ENCODE measurements around the gene PIGN. TPM values are rescaled to one million over a fixed set of nuclear protein-coding genes. Genes with fewer than 3 reads are reported as not detected.

The PIGN gene
- polyA plus RNA-seq, 3 donors: 4.1 to 14.7 (median 14.6) TPM

DNA sequence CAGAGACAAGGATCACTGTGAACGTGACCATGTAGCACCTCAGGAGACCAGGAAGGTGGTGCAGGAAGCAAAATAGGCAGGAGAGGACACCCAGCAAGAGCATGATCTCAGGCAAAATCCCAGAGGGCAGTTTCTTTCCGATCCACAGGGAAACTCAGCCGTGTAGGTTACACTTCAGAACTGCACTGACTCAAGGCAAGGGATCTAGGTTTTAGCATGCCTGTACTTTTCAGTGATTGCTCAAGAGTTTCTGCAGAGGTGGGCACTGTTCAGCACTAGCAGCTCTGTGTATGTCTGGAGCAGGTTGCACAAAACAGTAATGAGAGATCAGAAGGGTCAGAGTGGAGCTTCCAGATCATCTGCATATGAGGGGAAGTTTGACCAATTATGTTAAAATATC is 177.3 kb downstream of the PIGN start:
- no peak overlapping the region for H2AFZ ChIP-seq (ENCODE audit: insufficient read depth, low read depth, low read length, poor library complexity, severe bottlenecking)
- H3K79me2 ChIP-seq (ENCODE audit: insufficient read depth, low read length): no peaks in the 10 kb centered on the region
- H3K4me2 ChIP-seq (replicated peaks; ENCODE audit: extremely low read depth, low read length, poor library complexity, severe bottlenecking): no peak overlapping the region
- H3K27ac ChIP-seq (ENCODE audit: low read depth in 1 of 2, low read length in 2 of 2): no peak overlapping the region
- no peak overlapping the region for H3K4me3 Mint-ChIP-seq
- no peaks in the 10 kb centered on the region for H3K36me3 ChIP-seq (replicated peaks in 1 of 2; ENCODE audit: control insufficient read depth in 1 of 2, insufficient read depth in 2 of 2, low read length in 2 of 2)
- WGBS (ENCODE audit: insufficient coverage): 88% methylated on average over 3 of the region's 3 CpGs
- no peak overlapping the region for H3K9ac ChIP-seq (ENCODE audit: insufficient read depth, low read length, poor library complexity, severe bottlenecking)
- H3K9me3 ChIP-seq (replicated peaks in 1 of 2; ENCODE audit: control insufficient read depth in 1 of 2, insufficient read depth in 1 of 2, low read length in 2 of 2): peaks cover 0 to 16% of the 10 kb centered on the region in 2 donors
- H3K4me1 Mint-ChIP-seq: no peaks in the 10 kb centered on the region
- H3K4me3 ChIP-seq (replicated peaks in 1 of 3; ENCODE audit: low read depth in 2 of 3, low read length in 3 of 3): no peak overlapping the region
- TF ChIP-seq, protein P1, sequence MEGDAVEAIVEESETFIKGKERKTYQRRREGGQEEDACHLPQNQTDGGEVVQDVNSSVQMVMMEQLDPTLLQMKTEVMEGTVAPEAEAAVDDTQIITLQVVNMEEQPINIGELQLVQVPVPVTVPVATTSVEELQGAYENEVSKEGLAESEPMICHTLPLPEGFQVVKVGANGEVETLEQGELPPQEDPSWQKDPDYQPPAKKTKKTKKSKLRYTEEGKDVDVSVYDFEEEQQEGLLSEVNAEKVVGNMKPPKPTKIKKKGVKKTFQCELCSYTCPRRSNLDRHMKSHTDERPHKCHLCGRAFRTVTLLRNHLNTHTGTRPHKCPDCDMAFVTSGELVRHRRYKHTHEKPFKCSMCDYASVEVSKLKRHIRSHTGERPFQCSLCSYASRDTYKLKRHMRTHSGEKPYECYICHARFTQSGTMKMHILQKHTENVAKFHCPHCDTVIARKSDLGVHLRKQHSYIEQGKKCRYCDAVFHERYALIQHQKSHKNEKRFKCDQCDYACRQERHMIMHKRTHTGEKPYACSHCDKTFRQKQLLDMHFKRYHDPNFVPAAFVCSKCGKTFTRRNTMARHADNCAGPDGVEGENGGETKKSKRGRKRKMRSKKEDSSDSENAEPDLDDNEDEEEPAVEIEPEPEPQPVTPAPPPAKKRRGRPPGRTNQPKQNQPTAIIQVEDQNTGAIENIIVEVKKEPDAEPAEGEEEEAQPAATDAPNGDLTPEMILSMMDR (IDR thresholded peaks at IDR 0.05): no peak
- no peak for DNase-seq
- intact Hi-C loops (cut with micrococcal nuclease): no loop called here
- no peak overlapping the region for H3K27ac Mint-ChIP-seq
- H3K4me1 ChIP-seq (ENCODE audit: control insufficient read depth in 1 of 2, insufficient read depth in 2 of 2, low read length in 2 of 2): no peaks in the 10 kb centered on the region
- no peaks in the 10 kb centered on the region for H3K27me3 ChIP-seq (ENCODE audit: control insufficient read depth in 2 of 2, insufficient read depth in 2 of 2, low read length in 2 of 2)
- H3K9me3 Mint-ChIP-seq: peaks cover 18 to 27% (median 21%) of the 10 kb centered on the region in 7 donors
- H3K27me3 Mint-ChIP-seq (ENCODE audit: low read depth in 3 of 3): peaks cover 0 to 4% (median 3%) of the 10 kb centered on the region in 3 donors
- H4K20me1 ChIP-seq (ENCODE audit: insufficient read depth, low read length): no peaks in the 10 kb centered on the region
- H3K36me3 Mint-ChIP-seq: no peaks in the 10 kb centered on the region

DNA sequence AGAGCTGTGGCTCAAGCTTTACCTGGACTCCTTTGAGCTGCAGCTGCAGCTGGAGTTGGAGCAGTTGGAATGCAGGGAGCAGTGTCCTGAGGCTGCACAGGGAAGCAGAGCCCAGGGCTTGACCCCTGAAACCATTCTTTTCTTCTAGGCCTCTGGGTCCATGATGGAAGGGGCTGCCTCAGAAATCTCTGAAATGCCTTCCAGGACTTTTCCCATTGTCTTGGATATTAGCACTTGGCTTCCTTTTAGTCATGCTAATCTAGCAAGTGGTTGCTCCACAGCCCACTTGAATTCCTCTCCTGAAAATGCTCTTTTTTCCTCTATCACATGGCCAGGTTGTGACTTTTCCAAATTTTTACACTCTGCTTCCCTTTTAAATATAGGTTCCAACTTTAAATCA is 185.5 kb downstream of the PIGN start:
- Histone ChIP-seq H3K79me2 (ENCODE audit: insufficient read depth, low read length) (no peaks in the 10 kb centered on the region), H3K4me3 (replicated peaks in 1 of 3; ENCODE audit: low read depth in 2 of 3, low read length in 3 of 3) (peak overlapping the region in 1 of 3 experiments; percentile 15), H4K20me1 (ENCODE audit: insufficient read depth, low read length) (no peaks in the 10 kb centered on the region), H2AFZ (ENCODE audit: insufficient read depth, low read depth, low read length, poor library complexity, severe bottlenecking) (peak overlapping the region; percentile 37), H3K36me3 (replicated peaks in 1 of 2; ENCODE audit: control insufficient read depth in 1 of 2, insufficient read depth in 2 of 2, low read length in 2 of 2) (no peaks in the 10 kb centered on the region), H3K27ac (ENCODE audit: low read depth in 1 of 2, low read length in 2 of 2) (no peak overlapping the region), H3K4me1 (ENCODE audit: control insufficient read depth in 1 of 2, insufficient read depth in 2 of 2, low read length in 2 of 2) (peaks cover 29 to 39% of the 10 kb centered on the region in 2 donors), H3K27me3 (ENCODE audit: control insufficient read depth in 2 of 2, insufficient read depth in 2 of 2, low read length in 2 of 2) (no peaks in the 10 kb centered on the region), H3K4me2 (replicated peaks; ENCODE audit: extremely low read depth, low read length, poor library complexity, severe bottlenecking) (no peak overlapping the region), H3K9me3 (replicated peaks in 1 of 2; ENCODE audit: control insufficient read depth in 1 of 2, insufficient read depth in 1 of 2, low read length in 2 of 2) (peaks cover 0 to 25% of the 10 kb centered on the region in 2 donors), H3K9ac (ENCODE audit: insufficient read depth, low read length, poor library complexity, severe bottlenecking) (no peak overlapping the region)
- DNase-seq: no peak
- H3K36me3 Mint-ChIP-seq: peaks cover 2 to 6% of the 10 kb centered on the region in 2 donors
- intact Hi-C loops (cut with micrococcal nuclease): no loop called here
- H3K27me3 Mint-ChIP-seq (ENCODE audit: low read depth in 3 of 3): peaks cover 0 to 2% (median 0%) of the 10 kb centered on the region in 3 donors
- H3K4me1 Mint-ChIP-seq: peaks cover 32% of the 10 kb centered on the region
- H3K9me3 Mint-ChIP-seq: peaks cover 26 to 44% (median 33%) of the 10 kb centered on the region in 7 donors
- H3K27ac Mint-ChIP-seq: peak overlapping the region in 3 of 7 donors; percentile 8 to 61 (median 13)
- H3K4me3 Mint-ChIP-seq: no peak overlapping the region
- TF ChIP-seq, protein P1 (IDR thresholded peaks at IDR 0.05): no peak

Data from CD14-positive monocyte (primary cell).